ENCODE measurements around the gene SH3BP1.

DNA sequence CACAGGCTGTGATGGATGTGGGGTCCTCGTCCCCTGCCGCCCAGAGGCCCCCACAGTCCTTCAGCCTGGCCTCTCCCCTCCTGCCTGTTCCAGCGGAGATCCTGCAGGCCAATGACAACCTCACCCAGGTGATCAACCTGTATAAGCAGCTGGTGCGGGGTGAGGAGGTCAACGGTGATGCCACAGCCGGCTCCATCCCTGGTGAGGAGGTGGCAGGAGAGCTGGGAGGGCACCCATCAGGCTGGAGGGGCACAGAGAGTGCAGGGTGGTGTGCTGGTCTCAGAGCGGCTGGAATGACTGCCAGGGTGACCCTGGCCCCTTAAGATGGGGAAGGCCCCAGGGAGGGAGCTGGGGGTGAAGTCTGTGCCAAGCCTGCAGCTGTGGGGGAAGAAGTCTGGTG is 14.6 kb upstream of the SH3BP1 start:
- no peak for TF ChIP-seq RAD21 (IDR thresholded peaks at IDR 0.05; ENCODE audit: low read depth)
- TF ChIP-seq EP300 (IDR thresholded peaks at IDR 0.05; ENCODE audit: borderline replicate concordance) = no peak
- no peak for TF ChIP-seq NFIC (IDR thresholded peaks at IDR 0.05)
- no peak for TF ChIP-seq ZBTB7A (IDR thresholded peaks at IDR 0.05; ENCODE audit: low read depth)
- TF ChIP-seq CREB1 (IDR thresholded peaks at IDR 0.05; ENCODE audit: low read depth) = no peak
- TF ChIP-seq TAF1 (IDR thresholded peaks at IDR 0.05; ENCODE audit: low read depth) = no peak
- no peak for TF ChIP-seq TCF12 (IDR thresholded peaks at IDR 0.05; ENCODE audit: low read depth)
- TF ChIP-seq, protein P1, sequence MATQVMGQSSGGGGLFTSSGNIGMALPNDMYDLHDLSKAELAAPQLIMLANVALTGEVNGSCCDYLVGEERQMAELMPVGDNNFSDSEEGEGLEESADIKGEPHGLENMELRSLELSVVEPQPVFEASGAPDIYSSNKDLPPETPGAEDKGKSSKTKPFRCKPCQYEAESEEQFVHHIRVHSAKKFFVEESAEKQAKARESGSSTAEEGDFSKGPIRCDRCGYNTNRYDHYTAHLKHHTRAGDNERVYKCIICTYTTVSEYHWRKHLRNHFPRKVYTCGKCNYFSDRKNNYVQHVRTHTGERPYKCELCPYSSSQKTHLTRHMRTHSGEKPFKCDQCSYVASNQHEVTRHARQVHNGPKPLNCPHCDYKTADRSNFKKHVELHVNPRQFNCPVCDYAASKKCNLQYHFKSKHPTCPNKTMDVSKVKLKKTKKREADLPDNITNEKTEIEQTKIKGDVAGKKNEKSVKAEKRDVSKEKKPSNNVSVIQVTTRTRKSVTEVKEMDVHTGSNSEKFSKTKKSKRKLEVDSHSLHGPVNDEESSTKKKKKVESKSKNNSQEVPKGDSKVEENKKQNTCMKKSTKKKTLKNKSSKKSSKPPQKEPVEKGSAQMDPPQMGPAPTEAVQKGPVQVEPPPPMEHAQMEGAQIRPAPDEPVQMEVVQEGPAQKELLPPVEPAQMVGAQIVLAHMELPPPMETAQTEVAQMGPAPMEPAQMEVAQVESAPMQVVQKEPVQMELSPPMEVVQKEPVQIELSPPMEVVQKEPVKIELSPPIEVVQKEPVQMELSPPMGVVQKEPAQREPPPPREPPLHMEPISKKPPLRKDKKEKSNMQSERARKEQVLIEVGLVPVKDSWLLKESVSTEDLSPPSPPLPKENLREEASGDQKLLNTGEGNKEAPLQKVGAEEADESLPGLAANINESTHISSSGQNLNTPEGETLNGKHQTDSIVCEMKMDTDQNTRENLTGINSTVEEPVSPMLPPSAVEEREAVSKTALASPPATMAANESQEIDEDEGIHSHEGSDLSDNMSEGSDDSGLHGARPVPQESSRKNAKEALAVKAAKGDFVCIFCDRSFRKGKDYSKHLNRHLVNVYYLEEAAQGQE (IDR thresholded peaks at IDR 0.05; ENCODE audit: low read depth) = no peak

Data from Ishikawa (cell line).